ENCODE data around the gene MYOG. TPM values are rescaled to one million over a fixed set of nuclear protein-coding genes. Genes with fewer than 3 reads are reported as not detected.

Gene MYOG
- total RNA-seq, 1 donor, result not detected

- no peak for DNase-seq (ENCODE audit: low read depth in 2 of 3, low spot score in 2 of 3)
Observed at GRCh38 chr1:203073469-203073868, 12.3 kb downstream of the MYOG start.

GRCh38 chr1:203072911-203073310 is 12.9 kb downstream of the MYOG start:
- DNase-seq (ENCODE audit: low read depth in 2 of 3, low spot score in 2 of 3), result no peak

GRCh38 chr1:203072002-203072602 is 13.7 kb downstream of the MYOG start:
- DNase-seq (ENCODE audit: low read depth in 2 of 3, low spot score in 2 of 3), result no peak

- DNase-seq (ENCODE audit: low read depth in 2 of 3, low spot score in 2 of 3), result peak in 1 of 3 donors; percentile 32
Observed at GRCh38 chr1:203069030-203069747, 16.6 kb downstream of the MYOG start.

- no peak for DNase-seq (ENCODE audit: low read depth in 2 of 3, low spot score in 2 of 3)
Observed at GRCh38 chr1:203066965-203067364, 18.8 kb downstream of the MYOG start.

GRCh38 chr1:203065986-203066385 is 19.8 kb downstream of the MYOG start:
- no peak for DNase-seq (ENCODE audit: low read depth in 2 of 3, low spot score in 2 of 3)

- DNase-seq (ENCODE audit: low read depth in 2 of 3, low spot score in 2 of 3), result no peak
Observed at GRCh38 chr1:203065191-203065590, 20.6 kb downstream of the MYOG start.

- no peak for DNase-seq (ENCODE audit: low read depth in 2 of 3, low spot score in 2 of 3)
Observed at GRCh38 chr1:203063287-203063686, 22.5 kb downstream of the MYOG start.

- no peak for DNase-seq (ENCODE audit: low read depth in 2 of 3, low spot score in 2 of 3)
Observed at GRCh38 chr1:203060115-203060514, 25.7 kb downstream of the MYOG start.

GRCh38 chr1:203059485-203059884 is 26.3 kb downstream of the MYOG start:
- DNase-seq (ENCODE audit: low read depth in 2 of 3, low spot score in 2 of 3), result no peak

- no peak for DNase-seq (ENCODE audit: low read depth in 2 of 3, low spot score in 2 of 3)
Observed at GRCh38 chr1:203058676-203058935, 27.2 kb downstream of the MYOG start.

- peak in 1 of 3 donors; percentile 29 for DNase-seq (ENCODE audit: low read depth in 2 of 3, low spot score in 2 of 3)
Observed at GRCh38 chr1:203057911-203058675, 27.7 kb downstream of the MYOG start.

- no peak for DNase-seq (ENCODE audit: low read depth in 2 of 3, low spot score in 2 of 3)
Observed at GRCh38 chr1:203056516-203056915, 29.3 kb downstream of the MYOG start.

GRCh38 chr1:203056012-203056411 is 29.8 kb downstream of the MYOG start:
- no peak for DNase-seq (ENCODE audit: low read depth in 2 of 3, low spot score in 2 of 3)

GRCh38 chr1:203055161-203055799 is 30.5 kb downstream of the MYOG start:
- no peak for DNase-seq (ENCODE audit: low read depth in 2 of 3, low spot score in 2 of 3)

- no peak for DNase-seq (ENCODE audit: low read depth in 2 of 3, low spot score in 2 of 3)
Observed at GRCh38 chr1:203054642-203055041, 31.2 kb downstream of the MYOG start.

GRCh38 chr1:203054184-203054583 is 31.6 kb downstream of the MYOG start:
- no peak for DNase-seq (ENCODE audit: low read depth in 2 of 3, low spot score in 2 of 3)

- DNase-seq (ENCODE audit: low read depth in 2 of 3, low spot score in 2 of 3), result no peak
Observed at GRCh38 chr1:203052601-203053000, 33.2 kb downstream of the MYOG start.

GRCh38 chr1:203051841-203052324 is 33.9 kb downstream of the MYOG start:
- DNase-seq (ENCODE audit: low read depth in 2 of 3, low spot score in 2 of 3), result peak in 1 of 3 donors; percentile 53

GRCh38 chr1:203050826-203051225 is 35.0 kb downstream of the MYOG start:
- no peak for DNase-seq (ENCODE audit: low read depth in 2 of 3, low spot score in 2 of 3)

- no peak for DNase-seq (ENCODE audit: low read depth in 2 of 3, low spot score in 2 of 3)
Observed at GRCh38 chr1:203049576-203050180, 36.1 kb downstream of the MYOG start.

All from hematopoietic multipotent progenitor cell (in vitro differentiated cells).